Measurements from ENCODE around the gene TRPM3. TPM values are rescaled to one million over a fixed set of nuclear protein-coding genes. Genes with fewer than 3 reads are reported as not detected.

Gene TRPM3
- total and polyA plus RNA-seq, 2 donors (not counting 1 experiment from before 2014, with no cell fraction given): not detected

GRCh38 chr9:70488793-70489105 is 632.7 kb downstream of the TRPM3 start:
- no peak for DNase-seq
- intact Hi-C loops (cut with micrococcal nuclease): no loop called here
- Mint-ChIP-seq H3K4me1 (peaks cover 8% of the 10 kb centered on the region), H3K27ac (no peak overlapping the region), H3K27me3 (peaks cover 22% of the 10 kb centered on the region), H3K9me3 (ENCODE audit: insufficient read depth) (no peaks in the 10 kb centered on the region), H3K4me3 (no peak overlapping the region)
- H3K4me3 ChIP-seq (ENCODE audit: control extremely low read depth in 1 of 5, extremely low read depth in 1 of 5, insufficient read depth in 1 of 5, low read depth in 2 of 5, low read length in 4 of 5): no peak overlapping the region
- no peak overlapping the region for H3K9ac ChIP-seq (ENCODE audit: low read length)
- H3K4me2 ChIP-seq (replicated peaks; ENCODE audit: low read depth, low read length, poor library complexity, severe bottlenecking): no peak overlapping the region
- H3K9me3 ChIP-seq (ENCODE audit: control extremely low read depth in 1 of 3, control insufficient read depth in 2 of 3, insufficient read depth in 1 of 3, low read length in 2 of 3): no peaks in the 10 kb centered on the region
- peaks cover 0 to 7% (median 0%) of the 10 kb centered on the region in 4 experiments for H3K27me3 ChIP-seq (replicated peaks in 1 of 4; ENCODE audit: control extremely low read depth in 1 of 4, control insufficient read depth in 3 of 4, insufficient read depth in 4 of 4, low read length in 3 of 4)
- ATAC-seq (ENCODE audit: low read depth): no peak
- H3K27ac ChIP-seq (ENCODE audit: low read length in 2 of 2): no peak overlapping the region
- CTCF ChIA-PET: interaction anchor here (0.6 to 1.5 kb wide), 5 partner anchors 20 to 137 kb away, joined by 3 to 5 read pairs (median 3); no protein-coding TSS in a partner anchor
- no peaks in the 10 kb centered on the region for H4K20me1 ChIP-seq (ENCODE audit: control insufficient read depth, insufficient read depth, low read length, poor library complexity, severe bottlenecking)
- no peaks in the 10 kb centered on the region for H3K79me2 ChIP-seq (ENCODE audit: control insufficient read depth, insufficient read depth, low read length)
- 74% methylated on average over 3 of the region's 3 CpGs for WGBS (ENCODE audit: insufficient coverage)
- no peaks in the 10 kb centered on the region for H3K36me3 ChIP-seq (replicated peaks in 1 of 2; ENCODE audit: control extremely low read depth in 1 of 2, control insufficient read depth in 1 of 2, extremely low read depth in 1 of 2, insufficient read depth in 2 of 2, low read length in 1 of 2)
- no peak overlapping the region for H2AFZ ChIP-seq (ENCODE audit: insufficient read depth, low read depth, low read length, poor library complexity, severe bottlenecking)
- H3K4me1 ChIP-seq (ENCODE audit: control insufficient read depth in 2 of 2, insufficient read depth in 2 of 2, low read length in 2 of 2): peaks cover 16 to 18% of the 10 kb centered on the region in 2 donors
- POLR2A ChIA-PET: no interaction called here
- TF ChIP-seq, protein P1, sequence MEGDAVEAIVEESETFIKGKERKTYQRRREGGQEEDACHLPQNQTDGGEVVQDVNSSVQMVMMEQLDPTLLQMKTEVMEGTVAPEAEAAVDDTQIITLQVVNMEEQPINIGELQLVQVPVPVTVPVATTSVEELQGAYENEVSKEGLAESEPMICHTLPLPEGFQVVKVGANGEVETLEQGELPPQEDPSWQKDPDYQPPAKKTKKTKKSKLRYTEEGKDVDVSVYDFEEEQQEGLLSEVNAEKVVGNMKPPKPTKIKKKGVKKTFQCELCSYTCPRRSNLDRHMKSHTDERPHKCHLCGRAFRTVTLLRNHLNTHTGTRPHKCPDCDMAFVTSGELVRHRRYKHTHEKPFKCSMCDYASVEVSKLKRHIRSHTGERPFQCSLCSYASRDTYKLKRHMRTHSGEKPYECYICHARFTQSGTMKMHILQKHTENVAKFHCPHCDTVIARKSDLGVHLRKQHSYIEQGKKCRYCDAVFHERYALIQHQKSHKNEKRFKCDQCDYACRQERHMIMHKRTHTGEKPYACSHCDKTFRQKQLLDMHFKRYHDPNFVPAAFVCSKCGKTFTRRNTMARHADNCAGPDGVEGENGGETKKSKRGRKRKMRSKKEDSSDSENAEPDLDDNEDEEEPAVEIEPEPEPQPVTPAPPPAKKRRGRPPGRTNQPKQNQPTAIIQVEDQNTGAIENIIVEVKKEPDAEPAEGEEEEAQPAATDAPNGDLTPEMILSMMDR (IDR thresholded peaks at IDR 0.05): no peak
- no peak for TF ChIP-seq EZH2 (IDR thresholded peaks at IDR 0.05; ENCODE audit: borderline replicate concordance, insufficient read depth, low read depth, low read length, poor library complexity, severe bottlenecking)

GRCh38 chr9:70488098-70488792 is 633.2 kb downstream of the TRPM3 start:
- H3K27ac Mint-ChIP-seq: no peak overlapping the region
- ATAC-seq (ENCODE audit: low read depth): no peak
- Histone ChIP-seq H3K27ac (ENCODE audit: low read length in 2 of 2) (no peak overlapping the region), H3K27me3 (replicated peaks in 1 of 4; ENCODE audit: control extremely low read depth in 1 of 4, control insufficient read depth in 3 of 4, insufficient read depth in 4 of 4, low read length in 3 of 4) (peaks cover 0 to 7% (median 0%) of the 10 kb centered on the region in 4 experiments), H4K20me1 (ENCODE audit: control insufficient read depth, insufficient read depth, low read length, poor library complexity, severe bottlenecking) (no peaks in the 10 kb centered on the region), H3K4me1 (ENCODE audit: control insufficient read depth in 2 of 2, insufficient read depth in 2 of 2, low read length in 2 of 2) (peaks cover 11 to 13% of the 10 kb centered on the region in 2 donors), H3K9me3 (ENCODE audit: control extremely low read depth in 1 of 3, control insufficient read depth in 2 of 3, insufficient read depth in 1 of 3, low read length in 2 of 3) (no peaks in the 10 kb centered on the region), H3K4me3 (ENCODE audit: control extremely low read depth in 1 of 5, extremely low read depth in 1 of 5, insufficient read depth in 1 of 5, low read depth in 2 of 5, low read length in 4 of 5) (no peak overlapping the region), H3K9ac (ENCODE audit: low read length) (no peak overlapping the region), H3K4me2 (replicated peaks; ENCODE audit: low read depth, low read length, poor library complexity, severe bottlenecking) (no peak overlapping the region), H3K36me3 (replicated peaks in 1 of 2; ENCODE audit: control extremely low read depth in 1 of 2, control insufficient read depth in 1 of 2, extremely low read depth in 1 of 2, insufficient read depth in 2 of 2, low read length in 1 of 2) (no peaks in the 10 kb centered on the region), H2AFZ (ENCODE audit: insufficient read depth, low read depth, low read length, poor library complexity, severe bottlenecking) (no peak overlapping the region), H3K79me2 (ENCODE audit: control insufficient read depth, insufficient read depth, low read length) (no peaks in the 10 kb centered on the region)
- H3K9me3 Mint-ChIP-seq (ENCODE audit: insufficient read depth): no peaks in the 10 kb centered on the region
- 74% methylated on average over 4 of the region's 6 CpGs for WGBS (ENCODE audit: insufficient coverage)
- peaks cover 5% of the 10 kb centered on the region for H3K4me1 Mint-ChIP-seq
- peaks cover 27% of the 10 kb centered on the region for H3K27me3 Mint-ChIP-seq
- H3K4me3 Mint-ChIP-seq: no peak overlapping the region
- intact Hi-C loops (cut with micrococcal nuclease): no loop called here
- TF ChIP-seq, protein P1 (IDR thresholded peaks at IDR 0.05): no peak
- TF ChIP-seq EZH2 (IDR thresholded peaks at IDR 0.05; ENCODE audit: borderline replicate concordance, insufficient read depth, low read depth, low read length, poor library complexity, severe bottlenecking): no peak
- ChIA-PET CTCF (interaction anchor here (0.6 to 1.5 kb wide), 3 partner anchors 26 to 136 kb away, joined by 3 to 5 read pairs (median 3); no protein-coding TSS in a partner anchor), POLR2A (no interaction called here)
- no peak for DNase-seq
